DOHH2 (cell line): ENCODE results near the gene SLC9A7.
"Not testable (repeated sequence)": the region's sequence is repeated elsewhere in the genome, so short reads cannot be mapped to it uniquely, and the experiment has no call there.

Experiments
- H3F3A ChIP-seq: fragments of 200-600 bp; sonication (generic), shearing (Covaris generic); 2 replicates; pipeline ENCODE4 v1.6.0; 2016; ENCODE audit warnings: antibody characterized with exemption, mild to moderate bottlenecking; ENCODE audit not compliant: control insufficient read depth, insufficient read depth
- H3K27ac ChIP-seq: fragments of 200-600 bp; sonication (generic); 2 replicates; pipeline ENCODE4 v1.5.1; 2014; ENCODE audit warnings: low read depth, mild to moderate bottlenecking, low read length, moderate library complexity
- H3K27me3 ChIP-seq: fragments of 200-600 bp; sonication (generic); 2 replicates; pipeline ENCODE4 v1.6.1; 2014; ENCODE audit warnings: mild to moderate bottlenecking, low read length, mixed read lengths; ENCODE audit not compliant: control insufficient read depth
- H3K36me3 ChIP-seq: fragments of 200-600 bp; sonication (generic); 2 replicates; pipeline ENCODE4 v1.6.1; 2014; ENCODE audit warnings: mild to moderate bottlenecking, low read length, moderate library complexity, mixed read lengths; ENCODE audit not compliant: control insufficient read depth
- H3K4me1 ChIP-seq: fragments of 200-600 bp; sonication (generic); 2 replicates; pipeline ENCODE4 v1.6.1; 2014; ENCODE audit warnings: mild to moderate bottlenecking, low read length, mixed read lengths; ENCODE audit not compliant: control insufficient read depth
- H3K4me2 ChIP-seq: fragments of 200-600 bp; sonication (generic); 2 replicates; pipeline ENCODE4 v1.6.0; 2014; ENCODE audit warnings: mild to moderate bottlenecking, low read length, moderate library complexity
- H3K4me3 ChIP-seq: fragments of 200-600 bp; sonication (generic); 2 replicates; pipeline ENCODE4 v1.5.1; 2014; ENCODE audit warnings: mild to moderate bottlenecking, low read length, mixed read lengths
- H3K79me2 ChIP-seq: fragments of 200-600 bp; sonication (generic); 2 replicates; pipeline ENCODE4 v1.6.1; 2014; ENCODE audit warnings: mild to moderate bottlenecking, low read length, mixed read lengths; ENCODE audit not compliant: control insufficient read depth
- H3K9me2 ChIP-seq: fragments of 200-600 bp; sonication (generic); replicated peaks from 2 replicates; pipeline ENCODE4 v1.6.1; 2014; ENCODE audit warnings: mild to moderate bottlenecking, low read length, mixed read lengths; ENCODE audit not compliant: control insufficient read depth
- H3K9me3 ChIP-seq: fragments of 200-600 bp; sonication (generic); 2 replicates; pipeline ENCODE4 v1.6.1; 2014; ENCODE audit warnings: antibody characterized with exemption, low read length, mixed read lengths; ENCODE audit not compliant: control insufficient read depth, insufficient read depth
- H4K20me1 ChIP-seq: fragments of 200-600 bp; sonication (generic); 2 replicates; pipeline ENCODE4 v1.6.0; 2014; ENCODE audit warnings: low read depth, mild to moderate bottlenecking, antibody characterized with exemption, low read length, moderate library complexity; ENCODE audit not compliant: control insufficient read depth, insufficient read depth
- EZH2phosphoT487 ChIP-seq: fragments of 200-600 bp; sonication (generic); IDR thresholded peaks from 2 replicates; pipeline ENCODE4 v1.6.1; 2017; ENCODE audit warnings: borderline replicate concordance, mild to moderate bottlenecking, antibody characterized with exemption, low read length, moderate library complexity, mixed read lengths
- TF ChIP-seq, protein P1 (sequence below): fragments of 200-600 bp; sonication (generic); IDR thresholded peaks from one replicate; pipeline ENCODE4 v1.5.1; 2014; ENCODE audit warnings: antibody characterized with exemption, mild to moderate bottlenecking, low read depth, low read length; ENCODE audit not compliant: poor library complexity, severe bottlenecking

The SLC9A7 gene

DNA sequence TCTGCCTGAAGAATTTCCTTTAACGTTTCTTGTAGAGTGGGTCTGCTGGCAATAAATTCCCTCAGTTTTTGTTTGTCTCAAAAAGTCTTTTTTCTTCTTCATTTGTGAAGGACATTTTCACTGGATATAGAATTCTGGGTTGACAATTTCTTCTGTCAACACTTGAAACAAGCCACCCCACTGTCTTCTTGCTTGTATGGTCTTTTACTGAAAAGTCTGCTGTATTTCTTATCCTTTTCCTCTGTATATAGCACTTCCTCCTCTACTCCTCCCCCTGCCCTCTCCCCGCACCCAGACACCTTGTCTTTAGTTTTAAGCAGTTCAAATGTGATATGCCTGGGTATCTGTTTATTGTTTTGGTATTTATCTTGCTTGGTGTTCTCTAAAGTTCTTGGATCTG is 23.3 kb downstream of the SLC9A7 start:
- Histone ChIP-seq H3K36me3 (no peaks in the 10 kb centered on the region), H3K27me3 (no peaks in the 10 kb centered on the region), H3K4me3 (no peak overlapping the region), H3K9me2 (no peaks in the 10 kb centered on the region), H3K4me1 (no peaks in the 10 kb centered on the region), H3K4me2 (no peak overlapping the region), H3F3A (no peaks in the 10 kb centered on the region), H3K9me3 (peaks cover 9% of the 10 kb centered on the region; the same call in 1 of the 2 replicates), H3K79me2 (peaks cover 17% of the 10 kb centered on the region), H3K27ac (no peak overlapping the region), H4K20me1 (no peaks in the 10 kb centered on the region)
- TF ChIP-seq, protein P1, sequence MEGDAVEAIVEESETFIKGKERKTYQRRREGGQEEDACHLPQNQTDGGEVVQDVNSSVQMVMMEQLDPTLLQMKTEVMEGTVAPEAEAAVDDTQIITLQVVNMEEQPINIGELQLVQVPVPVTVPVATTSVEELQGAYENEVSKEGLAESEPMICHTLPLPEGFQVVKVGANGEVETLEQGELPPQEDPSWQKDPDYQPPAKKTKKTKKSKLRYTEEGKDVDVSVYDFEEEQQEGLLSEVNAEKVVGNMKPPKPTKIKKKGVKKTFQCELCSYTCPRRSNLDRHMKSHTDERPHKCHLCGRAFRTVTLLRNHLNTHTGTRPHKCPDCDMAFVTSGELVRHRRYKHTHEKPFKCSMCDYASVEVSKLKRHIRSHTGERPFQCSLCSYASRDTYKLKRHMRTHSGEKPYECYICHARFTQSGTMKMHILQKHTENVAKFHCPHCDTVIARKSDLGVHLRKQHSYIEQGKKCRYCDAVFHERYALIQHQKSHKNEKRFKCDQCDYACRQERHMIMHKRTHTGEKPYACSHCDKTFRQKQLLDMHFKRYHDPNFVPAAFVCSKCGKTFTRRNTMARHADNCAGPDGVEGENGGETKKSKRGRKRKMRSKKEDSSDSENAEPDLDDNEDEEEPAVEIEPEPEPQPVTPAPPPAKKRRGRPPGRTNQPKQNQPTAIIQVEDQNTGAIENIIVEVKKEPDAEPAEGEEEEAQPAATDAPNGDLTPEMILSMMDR, result no peak
- TF ChIP-seq EZH2phosphoT487, result no peak

DNA sequence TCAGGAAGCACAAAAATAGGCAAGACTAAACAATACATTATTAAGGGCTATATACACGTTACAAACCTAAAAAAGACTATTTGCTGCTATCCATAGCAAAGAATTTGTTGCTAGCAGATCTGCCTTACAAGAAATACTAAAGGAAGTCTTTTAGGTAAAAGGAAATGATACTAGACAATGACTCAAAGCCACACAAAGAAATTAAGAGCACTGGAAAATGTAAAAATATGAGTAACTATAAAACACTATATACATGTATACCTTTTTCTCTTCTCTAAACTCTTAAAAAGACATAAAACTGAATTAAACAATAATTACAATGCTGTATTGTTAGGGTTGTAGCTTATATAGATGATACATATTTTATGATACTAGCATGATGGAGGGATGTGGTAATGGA is 25.7 kb downstream of the SLC9A7 start:
- Histone ChIP-seq H3K4me2 (no peak overlapping the region), H3K4me3 (no peak overlapping the region), H3K9me2 (no peaks in the 10 kb centered on the region), H3F3A (no peaks in the 10 kb centered on the region), H3K4me1 (no peaks in the 10 kb centered on the region), H3K79me2 (peaks cover 6% of the 10 kb centered on the region; the same call in 1 of the 2 replicates), H4K20me1 (no peaks in the 10 kb centered on the region), H3K27me3 (no peaks in the 10 kb centered on the region), H3K9me3 (peaks cover 9% of the 10 kb centered on the region; the same call in 1 of the 2 replicates), H3K36me3 (no peaks in the 10 kb centered on the region), H3K27ac (no peak overlapping the region)
- TF ChIP-seq, protein P1, result no peak
- no peak for TF ChIP-seq EZH2phosphoT487

DNA sequence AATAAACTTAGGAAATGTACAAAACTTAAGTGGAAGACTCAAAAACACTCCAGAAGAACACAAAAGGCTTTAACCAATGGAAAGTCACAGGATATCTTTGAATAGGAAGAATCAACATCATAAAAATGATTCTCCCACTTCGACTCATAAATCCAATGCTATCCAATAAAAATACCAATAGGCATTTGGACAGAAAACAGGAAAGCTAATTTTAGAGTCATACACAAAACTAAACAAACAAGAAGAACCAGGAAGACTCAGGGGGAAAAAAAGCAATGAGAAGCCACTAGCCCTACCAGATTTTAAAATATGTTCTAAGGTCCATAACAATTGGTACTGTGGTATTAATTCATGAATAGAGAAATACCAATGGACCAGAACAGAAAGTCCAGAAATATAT is 28.2 kb downstream of the SLC9A7 start:
- H3K27me3 ChIP-seq, result no peaks in the 10 kb centered on the region
- TF ChIP-seq, protein P1, result no peak
- no peak for TF ChIP-seq EZH2phosphoT487
- H3K4me3 ChIP-seq, result no peak overlapping the region
- no peak overlapping the region for H3K4me2 ChIP-seq
- no peaks in the 10 kb centered on the region for H3K36me3 ChIP-seq
- H3K9me3 ChIP-seq, result peaks cover 2% of the 10 kb centered on the region; the same call in 1 of the 2 replicates
- H4K20me1 ChIP-seq, result no peaks in the 10 kb centered on the region
- peaks cover 12% of the 10 kb centered on the region; the same call in 1 of the 2 replicates for H3K79me2 ChIP-seq
- H3F3A ChIP-seq, result no peaks in the 10 kb centered on the region
- H3K27ac ChIP-seq, result no peak overlapping the region
- H3K4me1 ChIP-seq, result no peaks in the 10 kb centered on the region
- H3K9me2 ChIP-seq, result no peaks in the 10 kb centered on the region

DNA sequence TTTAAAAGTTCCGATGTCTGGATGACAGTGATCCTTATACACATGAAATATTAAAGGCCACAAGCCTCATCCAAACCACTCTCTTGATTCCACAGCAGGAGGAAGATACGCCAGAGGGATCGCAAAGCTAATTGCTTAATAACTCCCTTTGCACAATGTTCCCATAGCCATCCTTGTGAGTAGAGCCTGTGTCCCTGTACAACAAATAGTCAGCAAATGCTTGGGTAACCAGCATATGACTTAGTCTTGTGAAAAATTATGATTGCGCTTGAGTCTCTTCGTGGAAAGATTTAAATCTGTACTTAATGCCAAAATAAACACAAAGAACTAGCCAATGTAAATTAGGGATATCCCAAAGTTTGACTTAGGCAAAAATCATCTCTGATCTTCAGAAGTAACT is 31.5 kb downstream of the SLC9A7 start:
- Histone ChIP-seq H3K27me3 (no peaks in the 10 kb centered on the region), H4K20me1 (no peaks in the 10 kb centered on the region), H3K9me2 (no peaks in the 10 kb centered on the region), H3K36me3 (no peaks in the 10 kb centered on the region), H3K4me3 (no peak overlapping the region), H3F3A (no peaks in the 10 kb centered on the region), H3K79me2 (peaks cover 9% of the 10 kb centered on the region; the same call in 1 of the 2 replicates), H3K4me1 (peaks cover 8% of the 10 kb centered on the region), H3K4me2 (no peak overlapping the region), H3K27ac (no peak overlapping the region), H3K9me3 (no peaks in the 10 kb centered on the region)
- TF ChIP-seq, protein P1, result no peak

DNA sequence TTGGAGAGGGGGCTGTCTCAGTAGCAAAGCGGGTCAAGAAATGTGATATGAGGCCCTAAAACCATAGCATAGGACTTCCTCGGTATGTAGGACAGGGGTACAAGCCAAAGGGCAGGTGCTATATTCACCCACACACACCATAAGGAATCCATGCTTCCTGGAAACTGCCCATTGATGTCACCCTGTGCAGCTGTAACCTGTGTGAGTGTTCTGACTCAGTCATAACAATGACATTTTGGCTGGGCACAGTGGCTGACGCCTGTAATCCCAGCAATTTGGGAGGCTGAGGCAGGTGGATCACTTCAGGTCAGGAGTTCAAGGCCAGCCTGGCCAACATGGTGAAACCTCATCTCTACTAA is 35.4 kb downstream of the SLC9A7 start:
- not testable (repeated sequence) for H3K4me1 ChIP-seq, H3K9me3 ChIP-seq, H3K27ac ChIP-seq, H3K9me2 ChIP-seq, H3K4me2 ChIP-seq, H4K20me1 ChIP-seq, H3K4me3 ChIP-seq, H3K27me3 ChIP-seq, H3F3A ChIP-seq, H3K36me3 ChIP-seq
- H3K79me2 ChIP-seq, result peaks cover 15% of the 10 kb centered on the region
